ENCODE data around the gene BRINP3.

BRINP3 gene

DNA sequence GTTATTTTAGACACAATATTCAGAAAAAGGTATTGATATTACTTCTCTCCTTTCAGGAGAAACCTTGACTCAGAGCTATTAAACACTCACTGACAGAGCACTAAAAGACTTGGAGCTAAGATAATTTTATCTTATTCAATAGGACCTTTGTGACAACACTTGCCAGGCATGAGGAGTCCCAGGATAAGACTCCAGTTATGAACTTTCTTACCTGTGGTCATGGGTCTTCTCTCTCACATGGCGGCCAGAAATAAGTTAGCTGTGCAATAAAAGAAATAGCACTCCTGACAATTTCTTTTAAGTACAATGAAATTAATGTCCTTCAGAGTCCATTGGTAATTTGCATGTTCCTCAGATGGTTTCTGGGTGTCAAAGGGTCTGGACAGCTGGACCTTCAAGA lies 382.1 kb downstream of the BRINP3 start:
- DNase-seq: no peak

GRCh38 chr1:190084552-190084951 lies 393.1 kb downstream of the BRINP3 start:
- DNase-seq: no peak

- no peak for DNase-seq
Measured at GRCh38 chr1:190068304-190068703, 409.4 kb downstream of the BRINP3 start.

GRCh38 chr1:190067592-190067991 lies 410.1 kb downstream of the BRINP3 start:
- DNase-seq: no peak

- no peak for DNase-seq
Measured at GRCh38 chr1:190066011-190066410, 411.7 kb downstream of the BRINP3 start.

- DNase-seq: no peak
Measured at GRCh38 chr1:190049314-190049713, 428.4 kb downstream of the BRINP3 start.
